H1 (cell line): ENCODE results near the gene ADAMTS15. TPM values are rescaled to one million over a fixed set of nuclear protein-coding genes. Genes with fewer than 3 reads are reported as not detected.

Experiments
- CTCF ChIA-PET: fragments of 300-600 bp; sonication (Branson Sonifier 250); formaldehyde crosslinking; loops from one replicate; lab custom pipeline; 2021; ENCODE audit not compliant: partially characterized antibody; lab: Charles Lee
- POLR2A ChIA-PET: fragments of 300-600 bp; sonication (Branson Sonifier 250); formaldehyde crosslinking; loops from one replicate; lab custom pipeline; 2021; ENCODE audit warnings: inconsistent platforms; ENCODE audit not compliant: partially characterized antibody; lab: Charles Lee
- DNase-seq, 2 experiments: peaks; one replicate each; pipeline versions ENCODE4 v3.0.0 to v3.0.0-alpha.2; 2010 to 2022; ENCODE audit warnings: low spot score in 2 of 2, low read depth in 1 of 2, mixed read lengths in 1 of 2
- FAIRE-seq: peaks from 2 replicates; lab custom pipeline; 2011; peaks lifted over from hg19 to GRCh38; lab: Jason Lieb, UNC
- H2AFZ ChIP-seq: 2 replicates; pipeline ENCODE4 v1.8.1; 2012; ENCODE audit warnings: low read length, inconsistent platforms
- H2AK5ac ChIP-seq: 2 replicates; pipeline ENCODE4 v1.6.1; 2013; ENCODE audit warnings: low read depth, low read length
- H2BK120ac ChIP-seq: replicated peaks from 2 replicates; pipeline ENCODE3; 2013; ENCODE audit warnings: low read depth, low read length, inconsistent platforms
- H2BK12ac ChIP-seq: 2 replicates; pipeline ENCODE4 v1.6.1; 2013; ENCODE audit warnings: low read depth, low read length
- H2BK15ac ChIP-seq: 2 replicates; pipeline ENCODE4 v1.6.1; 2013; ENCODE audit warnings: low read length
- H2BK20ac ChIP-seq: 2 replicates; pipeline ENCODE4 v1.6.1; 2013; ENCODE audit warnings: low read length
- H2BK5ac ChIP-seq: 2 replicates; pipeline ENCODE4 v1.6.1; 2013; ENCODE audit warnings: low read depth, low read length
- H3K14ac ChIP-seq: 2 replicates; pipeline ENCODE4 v1.6.1; 2013; ENCODE audit warnings: inconsistent platforms; ENCODE audit not compliant: insufficient read length
- H3K18ac ChIP-seq: 2 replicates; pipeline ENCODE4 v1.6.1; 2013; ENCODE audit warnings: low read length; ENCODE audit errors: extremely low read depth
- H3K23ac ChIP-seq: 2 replicates; pipeline ENCODE4 v1.6.1; 2013; ENCODE audit warnings: inconsistent platforms; ENCODE audit not compliant: insufficient read length
- H3K23me2 ChIP-seq: 2 replicates; pipeline ENCODE4 v1.6.1; 2013; ENCODE audit warnings: low read depth, low read length
- H3K27ac ChIP-seq: 2 replicates; pipeline ENCODE4 v1.6.1; 2011; ENCODE audit warnings: low read depth, low read length, inconsistent platforms
- H3K27me3 ChIP-seq, 4 experiments: replicated peaks in 1 of 4; 1 replicate in 1 of 4; 2 replicates in 3 of 4; pipeline versions ENCODE4 v1.6.1 to v1.8.1; 2011 to 2013; ENCODE audit warnings: low read length in 3 of 4, mild to moderate bottlenecking in 3 of 4, inconsistent platforms in 2 of 4, mixed read lengths in 2 of 4, moderate library complexity in 1 of 4; ENCODE audit not compliant: control insufficient read depth in 3 of 4, insufficient read depth in 3 of 4; ENCODE audit errors: extremely low read depth in 1 of 4
- H3K36me3 ChIP-seq, 4 experiments: 2 replicates each; pipeline versions ENCODE4 v1.6.1 to v1.8.1; 2011 to 2013; ENCODE audit warnings: mild to moderate bottlenecking in 4 of 4, low read length in 3 of 4, moderate library complexity in 2 of 4, control low read depth in 1 of 4, inconsistent platforms in 1 of 4; ENCODE audit not compliant: insufficient read depth in 4 of 4, control insufficient read depth in 2 of 4
- H3K4ac ChIP-seq: replicated peaks from 2 replicates; pipeline ENCODE3; 2013; ENCODE audit warnings: low read length, low read depth, mixed read lengths, inconsistent platforms; ENCODE audit not compliant: insufficient read length
- H3K4me1 ChIP-seq, 4 experiments: replicated peaks in 1 of 4; 1 replicate in 1 of 4; 2 replicates in 3 of 4; pipeline versions ENCODE4 v1.6.1 to v1.8.1; 2011 to 2013; ENCODE audit warnings: low read length in 3 of 4, inconsistent platforms in 2 of 4, mixed read lengths in 1 of 4; ENCODE audit not compliant: insufficient read depth in 4 of 4, control insufficient read depth in 3 of 4
- H3K4me2 ChIP-seq, 2 experiments: 2 replicates each; pipeline versions ENCODE4 v1.6.1 to v1.8.1; 2011 to 2013; ENCODE audit warnings: low read depth in 2 of 2, low read length in 2 of 2, control low read depth in 1 of 2, inconsistent platforms in 1 of 2, mild to moderate bottlenecking in 1 of 2; ENCODE audit not compliant: insufficient read depth in 1 of 2
- H3K4me3 ChIP-seq, 4 experiments: fragments of 200-600, 300-600 bp in 1 of 4; sonication (generic), shearing (Covaris generic), sonication (Bioruptor Twin) in 1 of 4; 2 replicates each; pipeline versions ENCODE4 v1.5.1 to v1.8.1; 2011 to 2016; ENCODE audit warnings: low read length in 4 of 4, low read depth in 3 of 4, control low read depth in 2 of 4, inconsistent platforms in 2 of 4, mild to moderate bottlenecking in 2 of 4, mixed read lengths in 1 of 4, moderate library complexity in 1 of 4; ENCODE audit not compliant: insufficient read depth in 2 of 4; ENCODE audit errors: extremely low read depth in 1 of 4
- H3K56ac ChIP-seq: replicated peaks from 2 replicates; pipeline ENCODE3; 2013; ENCODE audit warnings: low read depth, mild to moderate bottlenecking, mixed read lengths, low read length, inconsistent platforms; ENCODE audit not compliant: insufficient read length
- H3K79me1 ChIP-seq: 2 replicates; pipeline ENCODE4 v1.6.1; 2013; ENCODE audit warnings: low read depth, low read length, control low read depth
- H3K79me2 ChIP-seq, 2 experiments: 2 replicates each; pipeline versions ENCODE4 v1.6.1 to v1.8.1; 2012 to 2013; ENCODE audit warnings: low read length in 2 of 2, mild to moderate bottlenecking in 2 of 2, inconsistent platforms in 1 of 2; ENCODE audit not compliant: insufficient read depth in 2 of 2, control insufficient read depth in 1 of 2
- H3K9ac ChIP-seq, 4 experiments: replicated peaks in 1 of 4; 1 replicate in 1 of 4; 2 replicates in 3 of 4; pipeline versions ENCODE4 v1.6.1 to v1.8.1; 2011 to 2013; ENCODE audit warnings: low read depth in 3 of 4, low read length in 3 of 4, control low read depth in 2 of 4, mild to moderate bottlenecking in 2 of 4, moderate library complexity in 2 of 4, inconsistent platforms in 1 of 4; ENCODE audit errors: extremely low read depth in 1 of 4
- H3K9me3 ChIP-seq, 2 experiments: 2 replicates each; pipeline versions ENCODE4 v1.6.1 to v1.8.1; 2012 to 2013; ENCODE audit warnings: mild to moderate bottlenecking in 2 of 2, moderate library complexity in 2 of 2, control low read depth in 1 of 2, inconsistent platforms in 1 of 2, low read depth in 1 of 2, low read length in 1 of 2, mixed read lengths in 1 of 2; ENCODE audit not compliant: insufficient read depth in 2 of 2
- H4K20me1 ChIP-seq, 2 experiments: replicated peaks in 1 of 2; 2 replicates each; pipeline versions ENCODE3 to v1.8.1; 2011 to 2013; ENCODE audit warnings: inconsistent platforms in 2 of 2, low read length in 2 of 2, mild to moderate bottlenecking in 1 of 2; ENCODE audit not compliant: insufficient read depth in 2 of 2, control insufficient read depth in 1 of 2
- H4K5ac ChIP-seq: 2 replicates; pipeline ENCODE4 v1.6.1; 2013; ENCODE audit warnings: low read length, low read depth, mixed read lengths, inconsistent platforms; ENCODE audit not compliant: insufficient read length
- H4K8ac ChIP-seq: 2 replicates; pipeline ENCODE4 v1.8.0; 2013; ENCODE audit warnings: mild to moderate bottlenecking, moderate library complexity, low read length, inconsistent platforms; ENCODE audit not compliant: insufficient read depth; ENCODE audit errors: extremely low read depth
- H4K91ac ChIP-seq: replicated peaks from 2 replicates; pipeline ENCODE3; 2013; ENCODE audit warnings: low read length, mixed read lengths, inconsistent platforms; ENCODE audit not compliant: insufficient read length
- ASH2L ChIP-seq: fragments of 200-600, 300-600 bp; sonication (generic); IDR thresholded peaks from one replicate; pipeline ENCODE4 v1.7.1; 2017; ENCODE audit warnings: low read length
- CHD1 ChIP-seq: IDR thresholded peaks from 2 replicates; pipeline ENCODE4 v1.6.1; 2012; ENCODE audit warnings: low read depth, low read length, improper control_type of control experiment
- CTBP2 ChIP-seq: IDR thresholded peaks from 2 replicates; pipeline ENCODE4 v1.7.0; 2011; ENCODE audit warnings: borderline replicate concordance, mild to moderate bottlenecking, moderate library complexity, mixed read lengths, low read length; ENCODE audit not compliant: insufficient read depth, insufficient read length
- FOSL1 ChIP-seq: IDR thresholded peaks from 2 replicates; pipeline ENCODE4 v1.6.1; 2011; ENCODE audit warnings: mild to moderate bottlenecking, low read depth, low read length, moderate library complexity; ENCODE audit not compliant: insufficient read depth
- KDM4A ChIP-seq: IDR thresholded peaks from one replicate; pipeline ENCODE4 v1.7.1; 2012; ENCODE audit warnings: low read depth, mild to moderate bottlenecking, moderate library complexity, low read length, inconsistent platforms; ENCODE audit not compliant: severe bottlenecking
- RFX5 ChIP-seq: IDR thresholded peaks from 2 replicates; pipeline ENCODE4 v1.6.1; 2011; ENCODE audit warnings: low read depth, low read length, improper control_type of control experiment, borderline replicate concordance
- SP4 ChIP-seq: IDR thresholded peaks from 2 replicates; pipeline ENCODE4 v1.6.1; 2012; ENCODE audit warnings: low read length, inconsistent platforms
- SRF ChIP-seq: IDR thresholded peaks from 2 replicates; pipeline ENCODE4 v1.6.1; 2011; ENCODE audit warnings: mild to moderate bottlenecking, low read depth, low read length, moderate library complexity
- SUZ12 ChIP-seq: fragments of 200-600 bp; sonication (generic); IDR thresholded peaks from 2 replicates; pipeline ENCODE4 v1.6.1; 2012; ENCODE audit warnings: mild to moderate bottlenecking, inconsistent platforms, low read length, moderate library complexity, mixed read lengths
- TAF7 ChIP-seq: optimal IDR thresholded peaks from 2 replicates; pipeline ENCODE3; 2011; ENCODE audit warnings: low read depth, mild to moderate bottlenecking, inconsistent platforms, low read length, moderate library complexity, borderline replicate concordance
- TCF12 ChIP-seq: IDR thresholded peaks from 2 replicates; pipeline ENCODE4 v1.6.1; 2011; ENCODE audit warnings: low read depth, mild to moderate bottlenecking, low read length
- WGBS, 2 experiments: shearing (Covaris generic) in 1 of 2; methylation state at CpG; one replicate each; pipeline versions ENCODE4 v1.1.6 to v1.1.7; 2013 to 2015; ENCODE audit warnings: low lambda C conversion rate in 2 of 2, mixed read lengths in 2 of 2, inconsistent platforms in 1 of 2, low coverage in 1 of 2, missing lambda C conversion rate in 1 of 2; ENCODE audit not compliant: insufficient replicate concordance in 2 of 2, insufficient coverage in 1 of 2, insufficient read length in 1 of 2; ENCODE audit errors: extremely low coverage in 1 of 2, missing lambda C conversion rate in 1 of 2; 5-methylcytosine and 5-hydroxymethylcytosine counted together
- polyA plus RNA-seq, 7 experiments: library from polyadenylated mRNA; depleted of rRNA in 3 of 7; stranded (reverse) in 5 of 7; unstranded in 2 of 7; fragments of >200 nt in 5 of 7; fragments of 200-250 nt in 2 of 7; gene quantifications; 1 replicate in 5 of 7; 2 replicates in 1 of 7; 4 replicates in 1 of 7; pipeline versions ENCODE4 v1.2.1 to v1.2.3, GENCODE V29; 2011 to 2013; ENCODE audit warnings: missing spikeins in 2 of 7, mixed read lengths in 2 of 7
- total RNA-seq: library from RNA; stranded (reverse); fragmentation: NEBNext Ultra II Directional; extraction: Animal tissue kit (Norgen Biotek cat#: 25700); gene quantifications from 2 replicates; pipeline ENCODE4 v1.2.1, GENCODE V29; 2021
- TF ChIP-seq, protein P1 (sequence below), 3 experiments: IDR thresholded peaks; 1 replicate in 2 of 3; 2 replicates in 1 of 3; pipeline versions ENCODE4 v1.5.1 to v1.6.1; 2011; ENCODE audit warnings: low read length in 3 of 3, mild to moderate bottlenecking in 3 of 3, inconsistent platforms in 2 of 3, low read depth in 1 of 3, moderate library complexity in 1 of 3; ENCODE audit not compliant: insufficient read depth in 1 of 3; ENCODE audit errors: control extremely low read depth in 1 of 3

Gene ADAMTS15
- total and polyA plus RNA-seq, 2 of the 8 experiments (the other 6 are each of a cell fraction or from before 2014, with no cell fraction given), result 1.7 to 4.7 TPM

DNA sequence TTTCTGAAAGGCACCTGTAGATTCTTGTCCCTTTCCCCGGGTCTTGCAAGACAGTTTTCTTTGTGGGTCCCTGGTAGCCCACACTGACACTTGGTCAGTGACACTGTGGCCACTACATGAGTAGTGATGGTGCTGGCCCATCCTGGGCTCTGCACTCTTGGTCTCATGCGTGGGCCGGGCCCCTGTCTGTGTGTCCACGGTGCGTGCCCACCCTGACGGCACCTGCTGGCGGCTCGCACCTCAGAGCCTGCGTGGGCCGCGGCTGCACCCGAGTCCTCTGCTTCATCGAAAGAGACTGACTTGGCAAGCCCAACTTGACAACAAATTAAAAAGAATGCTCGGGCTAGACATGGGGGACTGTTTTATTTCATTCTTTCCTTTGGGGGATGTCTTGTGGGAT, 37.5 kb downstream of the ADAMTS15 start:
- FAIRE-seq (no peak), DNase-seq (peak in 1 of 2 experiments; percentile 37)
- H3K14ac ChIP-seq, result no peak overlapping the region
- no peaks in the 10 kb centered on the region for H3K36me3 ChIP-seq
- no peaks in the 10 kb centered on the region for H3K79me2 ChIP-seq
- H4K5ac ChIP-seq, result no peak overlapping the region
- no peak overlapping the region for H3K9ac ChIP-seq
- H3K4ac ChIP-seq, result no peak overlapping the region
- no peaks in the 10 kb centered on the region for H3K9me3 ChIP-seq
- H3K56ac ChIP-seq, result no peak overlapping the region
- WGBS, 2 experiments, result 94% methylated on average over 14 of the region's 14 CpGs; no CpG with 5 or more reads in 1 of the 2 experiments
- no peak overlapping the region for H2BK120ac ChIP-seq
- no peak overlapping the region for H2AFZ ChIP-seq
- CTCF ChIA-PET, result interaction anchor here (1.1 to 2.1 kb wide), 2 partner anchors 51 to 55 kb away, joined by 4 to 6 read pairs; no protein-coding TSS in a partner anchor
- no peak overlapping the region for H3K4me2 ChIP-seq
- H3K23me2 ChIP-seq, result no peaks in the 10 kb centered on the region
- POLR2A ChIA-PET, result no interaction called here
- no peak overlapping the region for H2BK12ac ChIP-seq
- no peak overlapping the region for H4K8ac ChIP-seq
- H3K4me3 ChIP-seq, result no peak overlapping the region
- no peaks in the 10 kb centered on the region for H4K20me1 ChIP-seq
- H2BK15ac ChIP-seq, result no peak overlapping the region
- H3K18ac ChIP-seq, result no peak overlapping the region
- no peaks in the 10 kb centered on the region for H3K27me3 ChIP-seq
- no peak overlapping the region for H3K23ac ChIP-seq
- no peak for TF ChIP-seq SP4
- no peak for TF ChIP-seq TAF7
- no peak for TF ChIP-seq CTBP2
- TF ChIP-seq ASH2L, result no peak
- TF ChIP-seq SUZ12, result no peak
- no peak for TF ChIP-seq SRF
- no peak for TF ChIP-seq TCF12
- TF ChIP-seq KDM4A, result no peak
- no peak for TF ChIP-seq CHD1
- TF ChIP-seq, protein P1, sequence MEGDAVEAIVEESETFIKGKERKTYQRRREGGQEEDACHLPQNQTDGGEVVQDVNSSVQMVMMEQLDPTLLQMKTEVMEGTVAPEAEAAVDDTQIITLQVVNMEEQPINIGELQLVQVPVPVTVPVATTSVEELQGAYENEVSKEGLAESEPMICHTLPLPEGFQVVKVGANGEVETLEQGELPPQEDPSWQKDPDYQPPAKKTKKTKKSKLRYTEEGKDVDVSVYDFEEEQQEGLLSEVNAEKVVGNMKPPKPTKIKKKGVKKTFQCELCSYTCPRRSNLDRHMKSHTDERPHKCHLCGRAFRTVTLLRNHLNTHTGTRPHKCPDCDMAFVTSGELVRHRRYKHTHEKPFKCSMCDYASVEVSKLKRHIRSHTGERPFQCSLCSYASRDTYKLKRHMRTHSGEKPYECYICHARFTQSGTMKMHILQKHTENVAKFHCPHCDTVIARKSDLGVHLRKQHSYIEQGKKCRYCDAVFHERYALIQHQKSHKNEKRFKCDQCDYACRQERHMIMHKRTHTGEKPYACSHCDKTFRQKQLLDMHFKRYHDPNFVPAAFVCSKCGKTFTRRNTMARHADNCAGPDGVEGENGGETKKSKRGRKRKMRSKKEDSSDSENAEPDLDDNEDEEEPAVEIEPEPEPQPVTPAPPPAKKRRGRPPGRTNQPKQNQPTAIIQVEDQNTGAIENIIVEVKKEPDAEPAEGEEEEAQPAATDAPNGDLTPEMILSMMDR (IDR thresholded peaks at IDR 0.05; ENCODE audit: control extremely low read depth in 1 of 3, insufficient read depth in 1 of 3, low read depth in 1 of 3, low read length in 3 of 3), result no peak
- TF ChIP-seq FOSL1, result no peak
- no peak for TF ChIP-seq RFX5
- no peak overlapping the region for H4K91ac ChIP-seq
- no peak overlapping the region for H2BK20ac ChIP-seq
- H3K79me1 ChIP-seq, result no peaks in the 10 kb centered on the region
- no peak overlapping the region for H2BK5ac ChIP-seq
- no peak overlapping the region for H2AK5ac ChIP-seq
- no peaks in the 10 kb centered on the region for H3K4me1 ChIP-seq
- H3K27ac ChIP-seq, result no peak overlapping the region
